Skin epidermis (tissue), 12 donors: ENCODE measurements around the gene KCNJ6.

Source experiments
- H3K27ac ChIP-seq, 21 experiments: fragments of 200-600 bp; sonication (generic) in 11 of 21; one replicate each; pipeline ENCODE4 v1.5.0; 2020; ENCODE audit warnings: mild to moderate bottlenecking in 3 of 21, inconsistent platforms in 2 of 21, moderate library complexity in 2 of 21
- H3K4me3 ChIP-seq, 7 experiments: fragments of 200-600 bp; sonication (generic) in 2 of 7; one replicate each; pipeline ENCODE4 v1.5.0; 2020; ENCODE audit warnings: inconsistent platforms in 2 of 7, mild to moderate bottlenecking in 2 of 7, moderate library complexity in 1 of 7

KCNJ6 gene

DNA sequence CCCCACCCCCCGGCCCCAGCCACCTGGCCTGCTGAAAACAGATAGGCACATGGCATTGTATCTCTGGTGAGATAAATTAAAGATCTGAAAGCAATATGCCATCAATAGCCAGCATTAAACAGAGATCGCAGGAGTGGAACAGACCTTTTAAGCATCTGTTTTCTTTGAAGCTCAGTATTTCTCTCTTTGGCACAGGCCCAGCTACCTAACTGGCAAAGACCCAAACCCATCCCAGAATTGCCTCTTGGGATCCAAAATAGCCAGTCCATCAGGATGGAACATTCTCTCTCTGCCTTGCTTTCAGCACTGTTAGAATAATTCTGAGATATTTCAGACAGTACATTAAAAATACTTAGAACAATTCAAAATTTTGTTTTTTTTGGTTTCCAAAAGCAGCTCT lies 46.0 kb downstream of the KCNJ6 start:
- no peak overlapping the region for H3K27ac ChIP-seq
- H3K4me3 ChIP-seq = no peak overlapping the region

DNA sequence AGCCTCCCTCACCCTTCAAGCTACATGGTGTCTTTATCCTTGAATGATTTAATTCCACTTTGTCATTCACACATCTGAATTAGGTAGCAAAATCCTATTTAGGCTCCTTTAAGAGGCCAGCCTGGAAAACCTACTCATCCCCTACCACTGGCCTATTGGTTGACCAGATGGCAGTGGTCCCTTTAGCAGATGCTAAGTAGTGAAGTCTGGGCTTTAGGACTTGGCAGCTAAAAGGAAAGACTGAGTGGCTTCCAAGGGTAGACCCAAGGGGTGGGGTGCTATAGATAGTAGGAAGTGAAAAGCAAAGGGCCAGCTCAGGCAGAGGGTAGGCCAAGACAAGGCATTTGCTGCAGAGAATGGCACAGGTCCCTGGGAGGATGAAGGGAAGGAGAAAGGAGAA lies 46.6 kb downstream of the KCNJ6 start:
- Histone ChIP-seq H3K27ac (no peak overlapping the region), H3K4me3 (no peak overlapping the region)

DNA sequence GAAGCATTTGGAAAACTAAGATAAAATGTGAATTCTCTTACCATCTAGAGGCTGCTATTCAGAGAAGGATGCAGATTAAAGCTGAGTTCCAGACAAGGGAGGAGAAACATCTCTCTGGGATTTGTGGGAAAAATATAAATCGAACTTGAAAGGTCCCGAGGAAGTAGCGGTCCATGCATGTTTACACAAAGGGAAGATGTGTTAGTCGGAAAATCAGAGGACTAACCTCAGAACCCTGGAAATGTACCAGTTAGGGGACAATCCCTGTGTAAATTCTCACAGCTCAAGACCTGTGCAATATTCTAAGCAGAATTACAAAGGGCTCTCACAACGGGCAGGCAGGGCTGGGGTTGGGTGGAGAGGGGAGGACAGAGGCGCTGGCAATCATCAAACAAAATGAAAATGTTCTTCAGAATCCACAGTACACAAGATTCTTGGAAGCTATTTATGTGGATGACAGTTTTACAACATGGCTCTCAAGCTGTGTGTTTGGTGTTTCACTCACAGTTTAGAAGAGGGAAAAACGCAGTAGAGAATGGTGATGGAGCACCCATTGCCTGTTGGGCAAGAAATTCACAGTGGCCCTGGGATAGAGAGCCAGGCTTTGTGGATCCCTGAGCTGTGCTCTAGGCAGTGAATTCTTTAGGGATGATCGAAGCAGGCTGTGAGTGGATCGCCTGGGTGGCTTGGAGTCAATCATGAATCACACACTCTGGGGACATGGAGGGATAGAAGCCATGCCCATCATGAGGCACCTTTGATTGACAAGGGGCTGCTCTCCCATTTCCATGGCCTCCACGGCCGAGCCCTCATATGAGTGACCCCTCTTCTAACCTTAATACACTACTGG lies 47.6 kb downstream of the KCNJ6 start:
- no peak overlapping the region for H3K27ac ChIP-seq
- H3K4me3 ChIP-seq = no peak overlapping the region

DNA sequence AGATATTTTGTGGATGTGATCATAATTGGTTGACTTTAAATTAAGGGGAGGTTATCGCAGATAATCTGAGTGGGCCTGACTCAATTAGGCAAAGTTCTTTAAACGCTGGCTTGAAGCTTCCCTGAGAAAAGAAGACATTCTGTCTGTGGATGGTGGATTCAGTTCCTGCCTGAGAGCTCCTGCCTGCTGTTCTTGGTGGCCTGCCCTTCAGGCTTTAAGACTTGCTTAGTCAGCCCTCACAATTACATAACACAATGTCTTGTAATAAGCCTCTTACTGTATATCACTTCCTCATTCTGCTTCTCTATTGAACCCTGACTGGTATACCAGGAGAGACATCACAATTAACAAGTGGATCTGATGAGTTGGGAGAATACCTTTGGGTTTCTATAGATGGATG lies 50.2 kb downstream of the KCNJ6 start:
- Histone ChIP-seq H3K4me3 (no peak overlapping the region), H3K27ac (peak overlapping the region in 3 of 21 experiments; percentile 7 to 61 (median 56))

DNA sequence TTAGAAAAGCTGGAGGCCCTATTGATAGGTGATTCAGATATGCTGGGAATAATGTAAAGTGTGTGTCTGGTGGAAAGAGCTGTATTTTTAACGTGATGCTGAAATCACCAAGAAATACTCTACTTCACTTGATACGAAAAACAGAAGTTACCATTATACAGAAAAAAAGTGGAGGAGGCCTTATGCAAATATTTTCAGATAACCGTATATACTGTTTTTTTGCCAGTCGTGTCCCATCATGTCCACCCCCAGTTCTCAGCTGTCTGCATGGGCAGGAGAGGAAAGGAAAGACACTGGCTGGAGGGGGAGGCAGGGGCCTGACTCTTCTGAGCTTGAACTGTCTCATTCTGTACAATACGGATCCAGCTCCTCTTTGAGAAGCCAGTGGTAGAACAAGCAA lies 51.1 kb downstream of the KCNJ6 start:
- no peak overlapping the region for H3K4me3 ChIP-seq
- H3K27ac ChIP-seq = peak overlapping the region in 1 of 21 experiments; percentile 56

DNA sequence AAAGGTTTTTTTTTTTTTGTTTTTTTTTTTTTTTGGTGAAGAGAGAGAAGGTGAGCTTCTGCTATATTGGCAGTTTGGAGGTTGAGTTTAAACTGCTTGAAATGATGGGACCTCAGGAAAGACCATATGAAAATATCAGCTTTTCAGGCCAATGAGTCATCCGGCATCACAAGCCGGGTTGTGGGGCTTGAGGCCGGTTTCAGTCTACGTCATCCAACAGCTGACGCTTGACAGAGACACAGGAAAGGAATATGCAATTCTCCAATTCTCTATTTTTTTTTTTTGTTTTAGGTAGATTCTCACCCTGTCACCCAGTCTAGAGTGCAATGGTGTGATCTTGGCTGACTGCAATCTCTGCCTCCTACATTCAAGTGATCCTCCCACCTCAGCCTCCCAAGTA lies 52.4 kb downstream of the KCNJ6 start:
- H3K4me3 ChIP-seq = no peak overlapping the region
- no peak overlapping the region for H3K27ac ChIP-seq

DNA sequence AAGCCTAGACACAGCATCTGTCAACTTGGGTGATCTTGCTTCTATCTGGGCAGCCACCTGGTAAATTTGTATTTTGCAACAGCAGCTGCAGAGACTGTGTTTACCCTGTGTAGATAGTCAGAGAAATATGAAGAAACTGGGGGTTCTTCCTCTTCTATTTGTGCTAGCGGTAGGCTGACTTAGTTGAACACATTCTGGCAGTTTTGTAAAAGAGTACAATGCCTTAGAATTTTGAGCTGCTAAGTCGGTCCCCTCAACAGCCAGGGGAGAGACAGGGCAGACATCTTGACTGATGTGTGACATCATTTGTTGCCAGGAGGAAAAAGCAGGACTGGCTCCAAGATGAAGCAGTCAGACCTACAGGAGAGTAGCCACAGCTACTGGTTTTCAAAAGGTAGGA lies 53.7 kb downstream of the KCNJ6 start:
- Histone ChIP-seq H3K27ac (no peak overlapping the region), H3K4me3 (no peak overlapping the region)

DNA sequence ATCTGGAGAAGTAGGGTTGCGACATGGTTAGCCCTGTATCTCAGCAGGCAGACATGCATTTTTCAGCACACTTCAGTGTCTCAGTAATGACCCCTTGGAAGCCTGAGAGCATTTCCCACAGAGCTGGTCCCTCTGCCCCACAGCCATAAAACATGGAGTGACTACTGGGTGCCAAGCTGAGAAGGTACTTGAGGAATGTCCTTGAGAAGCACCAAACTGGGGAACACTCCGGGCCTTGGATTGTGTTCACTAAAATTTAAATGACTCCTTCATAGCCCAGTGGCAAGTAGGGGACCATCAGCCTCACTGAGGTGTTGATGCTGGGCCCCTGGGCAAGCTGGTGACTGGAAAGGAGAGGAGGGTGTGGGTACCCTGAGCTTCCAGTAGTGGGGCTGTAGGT lies 54.7 kb downstream of the KCNJ6 start:
- no peak overlapping the region for H3K4me3 ChIP-seq
- no peak overlapping the region for H3K27ac ChIP-seq

DNA sequence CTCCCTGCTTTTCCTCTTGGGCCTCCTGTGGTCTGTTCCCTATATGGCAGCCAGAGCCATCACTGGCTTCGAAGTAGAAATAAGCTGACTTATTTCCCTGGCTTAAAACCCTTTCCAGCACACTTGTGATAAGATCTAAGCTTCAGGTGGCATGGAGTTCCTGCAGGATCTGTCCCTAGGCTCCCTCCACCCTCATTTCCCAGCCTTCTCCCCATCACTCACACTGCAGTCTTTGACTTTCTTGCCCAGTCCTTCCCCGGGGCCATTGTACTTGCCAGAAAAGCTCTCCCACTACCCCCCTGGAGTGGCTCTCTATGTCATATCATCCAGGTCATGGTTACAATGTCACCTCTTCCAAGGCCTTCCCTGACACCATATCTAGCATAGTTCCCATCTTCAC lies 55.8 kb downstream of the KCNJ6 start:
- H3K27ac ChIP-seq = no peak overlapping the region
- H3K4me3 ChIP-seq = no peak overlapping the region

DNA sequence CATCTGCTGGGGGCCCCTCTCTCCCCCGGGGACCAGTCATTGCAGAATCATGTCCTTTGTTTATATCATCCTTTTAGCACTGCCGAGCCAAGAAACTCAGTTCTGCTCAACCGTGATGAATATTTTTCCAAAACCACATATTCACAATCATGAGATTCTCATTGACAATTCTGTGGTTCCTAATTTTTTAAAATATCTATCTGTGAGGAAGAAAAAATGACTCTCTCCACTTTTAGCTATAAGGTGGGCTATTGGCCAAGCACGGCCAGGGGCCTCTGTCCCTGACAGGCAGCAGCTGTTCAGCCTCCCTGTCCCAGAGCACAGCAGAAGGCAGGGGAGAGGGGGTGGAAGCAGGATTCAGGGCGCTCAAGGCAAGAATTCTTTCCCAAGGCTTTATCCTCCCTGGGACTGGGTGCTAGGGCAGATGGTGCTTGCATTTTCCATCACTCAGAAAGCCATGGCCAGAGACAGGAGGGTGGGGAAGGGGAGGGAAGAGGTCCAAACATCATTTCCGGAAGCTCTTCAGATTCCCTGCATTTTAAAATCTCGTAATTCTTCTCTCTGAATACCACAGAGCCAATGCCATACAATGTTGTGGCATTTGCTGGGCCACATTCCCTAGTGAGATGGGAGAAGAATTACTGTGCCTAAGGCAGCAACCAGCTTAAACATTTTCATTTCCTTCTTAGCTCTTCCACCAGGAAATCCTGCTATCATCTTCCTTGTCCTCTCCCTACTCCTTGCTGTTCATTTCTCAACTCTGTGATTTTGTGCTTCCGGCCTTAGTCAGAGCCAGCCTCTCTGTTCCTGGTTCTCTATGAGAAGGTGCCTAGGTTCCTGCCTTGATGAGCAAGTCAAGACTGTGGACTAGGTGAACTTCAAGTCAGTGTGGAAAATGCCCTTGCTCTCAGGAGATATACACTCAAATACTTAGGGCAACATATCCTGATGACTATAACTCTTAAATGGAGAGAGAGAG lies 60.3 kb downstream of the KCNJ6 start:
- Histone ChIP-seq H3K4me3 (no peak overlapping the region), H3K27ac (peak overlapping the region in 2 of 21 experiments; percentile 12 to 21)

DNA sequence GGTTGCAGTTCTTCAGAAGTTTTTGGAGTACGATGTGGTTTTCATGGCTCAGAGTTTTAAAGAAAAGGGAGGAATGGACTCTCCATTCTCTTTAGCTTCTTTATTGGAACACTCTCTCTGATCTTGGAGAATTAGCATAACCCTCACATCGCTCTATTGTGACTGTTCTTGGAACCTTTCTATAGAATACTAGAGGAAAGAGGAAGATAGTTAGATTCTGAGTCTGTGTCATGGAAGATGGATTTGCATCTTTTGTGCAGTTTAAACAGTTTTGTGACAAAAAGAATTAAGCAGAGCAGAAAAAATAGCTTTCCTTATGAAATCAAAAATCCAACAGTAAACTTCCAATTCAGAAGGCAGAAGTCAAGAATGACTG lies 61.0 kb downstream of the KCNJ6 start:
- Histone ChIP-seq H3K4me3 (no peak overlapping the region), H3K27ac (no peak overlapping the region)

DNA sequence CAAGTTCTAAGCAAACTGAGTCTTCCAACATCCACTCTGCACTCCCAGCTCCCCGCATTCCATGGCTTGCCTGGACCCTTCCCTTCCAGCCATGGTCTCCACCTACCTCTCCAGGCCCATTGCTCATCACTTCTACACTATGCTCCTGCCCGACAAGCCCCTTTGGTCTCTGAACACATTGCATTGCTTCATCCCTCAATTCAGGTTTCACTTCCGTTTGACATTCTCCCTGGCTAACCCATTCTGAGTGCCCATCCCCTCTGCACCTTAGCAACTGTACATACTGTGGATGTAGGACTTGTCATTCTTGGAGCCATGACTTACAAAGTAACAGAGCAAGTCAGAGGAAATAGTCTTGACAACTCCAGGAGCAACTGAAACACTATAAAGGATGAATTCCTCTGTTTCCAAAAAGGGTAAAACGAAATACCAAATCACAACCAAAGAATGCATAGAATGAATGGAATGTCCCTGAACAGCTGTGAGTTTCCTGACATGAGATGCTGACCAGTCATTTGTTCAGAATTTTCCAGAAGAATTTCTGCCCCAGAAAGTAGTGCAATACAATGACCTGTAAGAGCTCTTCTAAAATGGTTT lies 66.7 kb downstream of the KCNJ6 start:
- Histone ChIP-seq H3K27ac (no peak overlapping the region), H3K4me3 (no peak overlapping the region)

DNA sequence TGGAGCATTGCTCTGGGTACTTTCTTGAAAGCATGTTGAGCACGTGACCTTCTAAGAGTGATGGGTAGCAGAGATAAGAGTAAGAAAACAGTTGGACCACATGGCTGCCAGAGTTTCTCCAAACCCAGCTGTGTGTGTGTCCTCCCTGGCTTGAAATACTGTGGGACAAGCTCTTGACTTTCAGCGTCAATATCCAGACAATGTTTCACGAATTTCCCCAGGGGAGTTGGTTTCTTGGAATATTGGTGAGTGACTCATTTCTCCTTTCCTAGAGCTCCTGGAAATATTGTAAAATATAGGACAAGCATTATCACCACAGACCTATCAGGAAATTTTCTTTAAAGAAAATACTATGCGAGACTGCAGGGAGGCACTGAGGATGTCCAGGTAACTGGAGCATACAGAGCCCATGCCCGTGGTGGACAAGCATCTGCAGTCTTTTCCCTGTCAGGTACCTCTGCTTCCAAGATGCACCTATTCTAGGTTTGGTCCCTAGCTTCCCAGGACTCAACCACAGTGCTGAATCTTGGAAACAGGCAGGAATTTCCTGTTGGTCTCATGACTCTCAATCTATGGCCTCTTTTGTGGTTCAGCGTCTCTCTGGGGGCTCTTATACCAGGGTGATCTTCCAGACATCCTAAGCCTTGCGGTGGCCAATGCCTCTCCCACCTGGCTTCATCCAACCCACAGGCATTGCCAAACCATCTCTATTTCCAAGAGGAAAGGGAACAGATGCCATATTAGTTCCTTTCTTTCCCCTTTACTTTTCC lies 67.4 kb downstream of the KCNJ6 start:
- H3K4me3 ChIP-seq = no peak overlapping the region
- H3K27ac ChIP-seq = no peak overlapping the region

DNA sequence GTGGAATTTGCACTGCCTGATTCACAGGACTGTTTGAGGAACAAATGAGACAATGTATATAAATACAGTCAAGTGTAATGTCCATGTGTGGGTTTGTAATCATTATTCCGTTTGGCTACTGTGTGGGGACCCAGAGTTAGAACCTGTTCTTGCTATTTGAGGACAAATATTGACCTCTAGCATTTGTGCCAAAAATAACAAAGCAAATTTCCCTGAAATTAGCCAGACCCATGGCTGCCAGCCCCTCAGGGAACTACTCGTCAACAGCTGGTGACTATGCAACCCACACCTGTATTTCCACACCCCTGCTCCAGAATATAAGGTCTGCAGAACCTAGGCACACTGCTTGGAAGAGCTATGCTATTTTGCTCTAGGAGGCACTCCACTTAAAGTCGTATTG lies 70.7 kb downstream of the KCNJ6 start:
- no peak overlapping the region for H3K27ac ChIP-seq

DNA sequence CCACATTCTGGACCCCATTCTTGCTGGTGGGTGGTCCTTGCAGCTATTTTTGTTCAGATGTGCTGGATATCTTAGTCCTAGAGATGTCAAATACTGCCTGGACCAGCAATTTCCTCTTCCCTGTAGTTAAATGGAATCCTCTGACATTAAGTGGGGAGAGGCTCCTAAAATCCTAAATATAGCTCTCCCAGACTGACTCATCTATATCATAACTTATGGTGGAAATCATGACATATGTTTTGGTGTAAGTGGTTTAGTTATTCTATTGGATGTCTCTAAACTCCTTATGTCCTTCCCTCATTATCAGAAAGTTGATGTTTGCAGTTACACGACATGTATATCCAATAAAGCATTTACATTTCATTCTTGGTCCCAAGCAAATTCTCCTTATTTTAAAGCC lies 73.1 kb downstream of the KCNJ6 start:
- H3K27ac ChIP-seq = no peak overlapping the region
- H3K4me3 ChIP-seq = no peak overlapping the region

More for the DNA sequence above, 70.7 kb downstream of the KCNJ6 start:
- no peak overlapping the region for H3K4me3 ChIP-seq

DNA sequence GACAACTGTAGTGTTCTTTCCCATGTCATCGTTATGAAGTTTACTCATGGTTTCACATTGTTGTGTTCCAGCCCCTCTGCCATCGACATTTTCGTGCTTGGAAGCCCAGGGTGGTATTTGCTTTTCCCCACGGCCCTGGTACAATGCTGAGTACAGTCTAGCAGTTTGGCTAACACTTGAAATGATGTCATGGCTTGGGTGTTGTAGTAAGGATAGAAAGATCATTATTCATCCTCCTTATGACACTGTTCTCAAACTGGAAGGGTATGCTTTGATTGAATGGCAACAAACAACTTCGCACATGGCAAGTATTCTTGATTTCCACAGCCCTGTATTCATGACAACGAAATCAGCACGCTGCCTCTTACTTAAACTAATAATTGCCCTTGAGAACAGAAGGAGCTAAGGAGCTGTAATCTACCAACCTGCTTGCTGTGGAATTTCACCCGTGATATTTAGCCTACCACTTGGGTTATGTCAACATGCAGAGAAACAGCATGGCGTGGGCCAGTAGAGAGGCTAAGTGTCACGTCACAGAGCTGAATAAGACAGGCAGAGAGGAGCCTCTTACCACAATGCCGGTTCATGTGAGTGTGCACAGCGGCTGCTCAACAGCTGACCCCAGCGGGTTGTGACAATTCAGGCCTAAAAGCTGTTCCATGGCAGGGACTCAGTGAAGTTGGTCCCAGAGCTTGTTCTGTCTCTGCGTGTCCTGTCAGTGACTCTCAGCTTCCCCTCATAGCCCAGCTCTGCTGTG lies 73.9 kb downstream of the KCNJ6 start:
- H3K4me3 ChIP-seq = no peak overlapping the region
- H3K27ac ChIP-seq = no peak overlapping the region

DNA sequence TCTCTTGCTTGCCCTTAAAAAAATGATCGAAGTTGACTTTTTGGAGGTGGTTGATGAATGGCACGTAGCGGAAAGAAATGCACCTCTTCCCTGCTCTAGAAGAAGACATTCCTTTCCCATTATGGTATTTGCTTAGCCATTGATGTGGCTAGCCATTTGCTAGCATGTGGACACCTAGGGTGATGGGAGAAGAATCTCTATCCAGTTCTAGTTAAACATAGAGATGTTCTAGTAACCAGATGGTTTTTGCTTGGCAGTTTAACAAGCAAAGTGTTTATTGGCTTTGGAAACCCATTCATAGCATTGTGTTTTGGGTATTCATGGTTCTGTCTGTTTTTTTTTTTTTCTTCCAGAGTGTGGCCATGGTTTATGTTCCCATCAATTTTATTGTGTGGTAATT lies 78.9 kb downstream of the KCNJ6 start:
- Histone ChIP-seq H3K4me3 (no peak overlapping the region), H3K27ac (no peak overlapping the region)

DNA sequence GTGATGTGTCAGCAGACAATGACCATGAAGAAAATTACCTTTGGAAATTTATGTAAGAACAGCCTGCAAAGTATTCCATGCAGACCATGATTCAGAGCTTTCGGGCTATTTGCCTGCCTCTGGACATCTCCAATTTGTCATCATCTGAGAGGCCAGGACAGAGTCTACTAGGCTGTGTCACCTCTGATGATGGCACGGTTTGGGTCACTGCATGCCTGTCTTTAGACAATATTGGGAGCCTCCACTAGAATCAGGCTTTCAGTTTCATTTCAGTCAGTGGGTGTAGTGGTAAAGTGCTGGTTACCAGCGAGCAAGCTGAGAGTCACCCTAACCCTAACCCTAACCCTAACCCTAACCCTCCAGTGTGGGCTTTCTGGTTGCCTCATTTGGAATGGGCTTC lies 80.8 kb downstream of the KCNJ6 start:
- no peak overlapping the region for H3K4me3 ChIP-seq
- H3K27ac ChIP-seq = no peak overlapping the region

DNA sequence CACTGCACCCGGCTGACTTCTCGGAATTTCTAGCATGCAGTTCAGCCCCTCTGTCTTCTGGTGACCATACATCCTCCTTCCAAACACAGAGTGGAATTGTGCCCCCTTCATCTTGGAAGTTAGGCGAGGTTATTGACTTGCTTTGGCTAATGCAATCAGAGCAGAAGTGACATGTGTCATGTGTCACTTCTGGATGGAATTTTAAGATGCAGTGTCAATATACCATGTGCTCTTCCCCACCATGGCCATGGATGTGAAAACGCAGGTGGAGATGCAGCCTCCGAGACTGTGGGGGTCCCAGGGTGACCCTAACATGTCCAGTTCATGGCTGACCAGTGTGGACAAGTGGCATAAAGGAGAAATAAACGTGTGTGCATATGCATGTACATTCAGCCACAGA lies 83.0 kb downstream of the KCNJ6 start:
- Histone ChIP-seq H3K27ac (no peak overlapping the region), H3K4me3 (no peak overlapping the region)
